HG02610 (cell line): ENCODE measurements around the gene CAMKK2.
A peak's percentile ranks its signal among the peaks of the same experiment; 100 is the strongest.
"Not testable (repeated sequence)": the region's sequence is repeated elsewhere in the genome, so short reads cannot be mapped to it uniquely, and the experiment has no call there.

ENCODE experiments used
- ATAC-seq: cut with Tn5 transposase; IDR thresholded peaks from one replicate; pipeline ENCODE4 v1.9.1; 2021; ENCODE audit warnings: mild to moderate bottlenecking, moderate library complexity; ENCODE audit not compliant: unreplicated experiment

CAMKK2 gene

DNA sequence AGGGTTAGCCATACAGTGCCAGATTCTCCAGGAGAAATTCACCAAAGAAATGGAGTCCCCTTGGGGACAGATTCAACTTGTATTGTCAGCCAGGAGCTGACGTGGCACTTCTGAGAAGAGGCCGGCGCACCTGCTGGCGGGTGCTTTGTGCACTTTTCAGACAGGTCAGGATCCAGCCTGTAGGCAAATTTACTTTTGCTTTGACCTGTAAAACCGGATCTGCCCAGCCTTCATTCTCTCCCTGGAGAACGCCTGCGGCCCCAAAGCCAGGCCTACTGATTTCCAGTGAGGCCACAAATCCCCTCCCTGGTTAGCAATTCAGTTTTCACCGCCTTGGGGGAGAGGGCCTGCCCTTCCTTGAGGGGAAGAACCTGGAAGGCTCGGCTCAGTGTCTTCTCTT is 69.2 kb downstream of the CAMKK2 start:
- ATAC-seq: peak; percentile 57

GRCh38 chr12:121226871-121227270 is 69.6 kb downstream of the CAMKK2 start:
- ATAC-seq: not testable (repeated sequence)

GRCh38 chr12:121226399-121226798 is 70.1 kb downstream of the CAMKK2 start:
- ATAC-seq: no peak

GRCh38 chr12:121224591-121224990 is 71.9 kb downstream of the CAMKK2 start:
- no peak for ATAC-seq

DNA sequence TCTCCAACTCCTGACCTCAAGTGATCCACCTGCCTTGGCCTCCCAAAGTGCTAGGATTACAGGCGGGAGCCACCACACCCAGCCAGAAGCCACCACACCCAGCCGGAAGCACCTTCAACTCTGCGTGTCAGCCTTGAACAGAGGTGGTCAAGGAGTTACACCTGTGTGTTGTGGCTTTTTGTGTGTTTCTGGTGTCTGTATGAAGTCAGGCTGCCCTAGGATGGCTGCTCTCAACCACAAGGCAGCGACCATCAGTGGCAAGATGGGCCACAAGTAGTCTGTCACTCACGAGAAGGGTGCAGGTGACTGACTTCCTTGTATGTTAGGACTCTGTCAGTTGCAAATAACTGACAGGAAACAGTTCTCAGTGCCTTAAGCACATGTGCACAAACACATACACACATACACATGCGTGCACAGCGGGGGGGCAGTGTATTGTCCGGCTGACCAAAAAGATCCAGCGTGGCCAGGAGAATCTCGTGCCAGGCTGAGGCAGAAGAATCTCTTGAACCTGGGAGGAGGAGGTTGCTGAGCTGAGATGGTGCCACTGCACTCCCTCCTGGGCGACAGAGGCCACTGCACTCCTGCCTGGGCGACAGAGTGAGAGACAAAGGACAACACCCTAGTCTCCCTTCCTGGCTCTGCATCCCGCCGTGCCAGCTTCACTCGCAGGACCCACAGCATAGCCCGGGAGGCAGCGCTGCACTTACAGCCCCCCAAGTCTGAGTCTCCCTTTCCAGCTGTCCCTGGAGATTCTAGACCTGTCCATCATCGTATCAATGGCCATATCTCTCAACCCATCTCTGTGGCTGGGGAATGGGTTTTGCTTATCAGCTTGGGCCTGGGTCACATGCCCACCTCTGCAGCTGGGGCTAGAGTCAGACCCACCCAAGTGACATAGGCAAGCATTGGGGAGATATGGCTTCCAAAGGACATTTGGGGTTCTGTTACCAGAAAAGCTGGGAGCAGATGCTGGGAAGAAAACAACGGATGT is 72.9 kb downstream of the CAMKK2 start:
- ATAC-seq: no peak

DNA sequence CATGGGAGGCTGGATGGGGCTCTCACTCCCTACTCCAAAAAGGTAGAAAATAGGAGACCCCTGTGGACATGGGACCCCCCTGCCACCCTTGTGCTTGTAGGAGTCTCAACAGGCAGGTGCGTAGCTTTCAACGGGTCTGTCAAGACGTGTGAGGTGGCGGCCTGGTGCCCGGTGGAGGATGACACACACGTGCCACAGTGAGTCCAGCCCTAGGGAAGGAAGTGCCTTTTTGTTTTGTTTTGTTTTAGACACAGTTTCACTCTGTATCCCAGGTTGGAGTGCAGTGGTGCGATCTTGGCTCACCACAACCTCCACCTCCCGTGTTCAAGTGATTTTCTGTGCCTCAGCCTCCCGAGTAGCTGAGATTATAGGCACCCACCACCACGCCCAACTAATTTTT is 73.7 kb downstream of the CAMKK2 start:
- ATAC-seq: no peak

DNA sequence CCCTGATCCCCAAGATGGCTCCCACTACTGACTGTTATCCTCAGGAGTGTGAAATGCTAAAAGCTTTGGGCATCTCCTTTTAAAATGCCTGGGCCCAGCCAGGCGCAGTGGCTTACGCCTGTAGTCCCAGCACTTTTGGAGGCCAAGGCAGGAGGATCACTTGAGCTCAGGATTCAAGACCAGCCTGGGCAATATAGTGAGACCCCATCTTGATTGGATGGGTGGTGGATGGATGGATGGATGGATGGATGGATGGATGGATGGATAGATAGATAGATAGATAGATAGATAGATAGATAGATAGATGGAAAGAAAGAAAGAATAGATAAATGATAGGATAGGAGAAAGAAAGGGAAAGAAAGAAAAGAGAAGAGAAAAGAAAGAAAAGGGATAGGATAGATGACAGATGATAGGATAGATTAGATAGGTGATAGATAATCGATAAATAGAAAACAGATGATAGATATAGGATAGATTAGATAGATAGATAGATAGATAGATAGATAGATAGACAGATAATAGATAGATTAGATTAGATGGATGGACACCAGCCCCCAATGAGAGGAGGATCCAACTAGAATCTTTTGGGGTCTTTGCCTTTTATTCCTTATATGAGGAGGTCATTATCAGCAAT is 77.0 kb downstream of the CAMKK2 start:
- no peak for ATAC-seq

- no peak for ATAC-seq
Observed at GRCh38 chr12:121218588-121219352, 77.7 kb downstream of the CAMKK2 start.

GRCh38 chr12:121217761-121218160 is 78.7 kb downstream of the CAMKK2 start:
- no peak for ATAC-seq

DNA sequence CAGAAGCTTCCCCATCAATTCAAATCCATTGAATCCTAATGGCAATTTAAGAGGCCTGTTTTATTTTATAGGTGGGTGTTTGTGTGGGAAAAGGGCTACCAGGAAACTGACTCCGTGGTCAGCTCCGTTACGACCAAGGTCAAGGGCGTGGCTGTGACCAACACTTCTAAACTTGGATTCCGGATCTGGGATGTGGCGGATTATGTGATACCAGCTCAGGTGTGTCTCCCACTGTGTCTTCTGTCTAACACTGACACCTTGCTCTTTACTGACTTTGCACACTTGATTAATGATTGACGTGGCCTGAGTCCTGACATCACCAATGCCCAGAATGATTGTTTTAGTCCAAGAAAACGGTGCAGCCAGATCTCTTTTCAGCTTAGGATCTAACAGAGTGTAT is 79.4 kb downstream of the CAMKK2 start:
- ATAC-seq: no peak

GRCh38 chr12:121216102-121216501 is 80.4 kb downstream of the CAMKK2 start:
- no peak for ATAC-seq

DNA sequence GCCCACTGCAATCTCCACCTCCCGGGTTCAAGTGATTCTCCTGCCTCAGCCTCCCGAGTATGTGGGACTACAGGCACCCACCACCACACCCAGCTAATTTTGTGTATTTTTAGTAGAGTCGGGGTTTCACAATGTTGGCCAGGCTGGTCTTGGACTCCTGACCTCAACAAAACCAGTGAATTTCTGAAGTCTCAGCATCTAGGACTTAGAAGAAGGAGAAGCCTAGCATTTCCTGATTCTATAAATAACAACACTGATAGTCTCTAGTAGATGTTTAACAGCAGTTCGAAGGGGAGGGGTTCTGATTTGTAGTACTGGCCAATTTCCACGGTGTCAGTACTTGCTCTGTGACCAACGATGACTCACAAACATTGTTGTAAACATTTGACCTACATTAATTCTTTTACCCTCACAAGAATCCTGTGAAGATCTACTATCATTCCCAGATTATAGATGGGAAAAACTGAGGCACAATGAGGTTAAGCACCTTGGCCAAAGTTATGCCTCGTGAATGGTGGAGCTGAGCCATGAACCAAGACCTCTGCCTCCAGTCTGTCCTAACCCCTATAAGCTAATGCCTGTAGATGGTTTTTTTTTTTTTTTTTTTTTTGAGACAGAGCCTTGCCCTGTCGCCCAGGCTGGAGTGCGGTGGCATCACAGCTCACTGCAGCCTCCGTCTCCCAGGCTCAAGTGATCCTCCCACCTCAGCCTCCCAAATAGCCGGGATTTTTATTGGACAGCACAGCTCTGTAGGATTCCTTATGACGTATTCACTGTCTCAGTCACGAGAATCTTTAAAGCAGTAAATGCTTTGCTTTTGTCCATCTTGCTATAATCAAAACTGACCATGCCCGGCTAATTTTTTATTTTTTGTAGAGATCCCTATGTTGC is 81.4 kb downstream of the CAMKK2 start:
- ATAC-seq: no peak

GRCh38 chr12:121214166-121214777 is 82.2 kb downstream of the CAMKK2 start:
- ATAC-seq: peak; percentile 22

DNA sequence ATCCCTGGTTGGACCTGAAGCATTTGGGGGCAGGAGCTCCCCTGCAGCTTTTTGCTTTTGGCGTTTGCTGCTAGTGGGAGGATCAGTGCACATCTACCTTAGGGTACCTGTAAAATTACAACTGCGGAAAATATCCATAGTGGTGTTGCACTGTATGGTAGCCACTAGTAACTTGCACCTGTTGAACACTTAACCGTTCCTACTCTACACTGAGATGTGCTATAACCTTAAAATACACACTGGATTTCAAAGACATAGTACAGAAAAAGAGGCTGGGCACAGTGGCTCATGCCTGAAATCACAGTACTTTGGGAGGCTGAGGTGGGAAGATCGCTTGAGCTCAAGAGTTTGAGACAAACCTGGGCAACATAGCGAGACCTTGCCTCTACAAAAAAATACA is 83.6 kb downstream of the CAMKK2 start:
- no peak for ATAC-seq

GRCh38 chr12:121209624-121210572 is 86.6 kb downstream of the CAMKK2 start, which contains the start of gene P2RX4:
Gene P2RX4, plus strand, starts transcription at chr12:121210129. Its CDS starts 36 bp downstream, at chr12:121210165.
- peak; percentile 78 for ATAC-seq

DNA sequence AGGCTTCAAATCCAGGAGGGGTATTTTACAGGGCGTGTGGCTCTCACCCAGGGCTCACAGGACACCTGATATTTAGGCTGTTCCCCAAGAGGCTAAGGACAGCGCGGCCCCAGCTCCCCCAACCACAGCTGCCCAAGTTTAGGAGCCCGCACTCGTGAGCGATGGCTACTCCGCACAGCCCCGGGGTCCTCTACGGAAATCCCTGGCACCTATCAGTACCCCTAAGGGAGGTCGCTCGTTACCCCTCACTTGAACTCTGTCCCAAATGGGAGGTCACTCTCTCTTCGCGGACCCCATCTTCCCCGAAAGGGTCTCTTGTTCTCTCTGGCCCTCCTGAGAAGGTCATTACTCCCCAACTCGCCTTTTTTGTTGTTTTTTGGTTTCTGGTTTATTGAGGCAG is 87.3 kb downstream of the CAMKK2 start:
- ATAC-seq: no peak

- not testable (repeated sequence) for ATAC-seq
Observed at GRCh38 chr12:121208571-121208970, 87.9 kb downstream of the CAMKK2 start.

DNA sequence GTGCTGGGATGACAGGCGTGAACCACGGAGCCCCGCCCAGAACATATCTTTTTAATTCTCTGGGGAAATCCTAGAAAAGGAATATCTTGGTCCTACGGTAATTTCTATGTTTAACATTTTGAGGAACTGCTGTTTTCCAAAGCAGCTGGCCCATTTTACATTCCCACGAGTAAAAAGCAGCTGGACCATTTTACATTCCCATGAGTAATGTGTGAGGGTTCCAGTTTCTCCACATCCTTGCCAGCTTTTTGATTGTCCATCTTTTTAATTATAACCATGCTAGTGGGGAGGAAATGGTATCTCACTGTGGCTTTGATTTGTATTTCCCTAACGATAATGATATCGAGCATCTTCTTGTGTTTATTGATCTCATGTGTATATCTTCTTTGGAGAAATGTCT is 91.0 kb downstream of the CAMKK2 start:
- no peak for ATAC-seq

DNA sequence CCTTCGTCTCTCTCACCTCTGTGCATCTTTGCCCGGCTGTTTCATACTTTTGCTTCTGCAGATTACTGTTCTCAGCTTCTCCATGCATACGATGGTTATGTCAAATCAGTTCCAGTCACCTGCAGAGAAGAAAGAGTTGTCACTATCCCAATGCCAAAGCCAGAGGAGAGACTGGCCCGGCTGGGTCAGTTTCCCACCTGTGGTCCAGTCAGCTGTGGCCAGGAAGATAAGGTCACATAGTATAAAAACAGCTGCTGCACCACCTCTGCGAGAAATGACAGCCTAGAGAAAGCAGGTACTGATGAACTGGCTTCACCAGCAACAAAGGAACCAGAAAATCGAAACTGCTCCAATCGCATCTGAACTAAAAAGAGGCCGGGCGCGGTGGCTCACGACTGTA is 93.0 kb downstream of the CAMKK2 start:
- no peak for ATAC-seq
